Effector CD8-positive, alpha-beta T cell (primary cell): ENCODE measurements around the gene RAB40C.
A peak's percentile ranks its signal among the peaks of the same experiment; 100 is the strongest.

Experiments
- DNase-seq: peaks from one replicate; lab custom pipeline; 2025; lab: John Stamatoyannopoulos, UW

RAB40C gene

GRCh38 chr16:559411-560203 is 30.3 kb upstream of the RAB40C start:
- no peak for DNase-seq

GRCh38 chr16:560204-560700 is 29.6 kb upstream of the RAB40C start, which contains the start of gene PRR35:
Gene PRR35, plus strand, starts transcription at chr16:560394. Its CDS starts 2,901 bp downstream, at chr16:563295.
- no peak for DNase-seq

- no peak for DNase-seq
These were observed 29.0 kb upstream of the RAB40C start for GRCh38 chr16:560701-561412.

- DNase-seq = no peak
These were observed 28.5 kb upstream of the RAB40C start for GRCh38 chr16:561413-561794.

- DNase-seq = no peak
These were observed 27.6 kb upstream of the RAB40C start for GRCh38 chr16:561957-562938.

GRCh38 chr16:563072-563644 is 26.7 kb upstream of the RAB40C start:
- DNase-seq = no peak

- DNase-seq = no peak
These were observed 25.0 kb upstream of the RAB40C start for GRCh38 chr16:564690-565418.

GRCh38 chr16:565419-566330 is 24.2 kb upstream of the RAB40C start:
- DNase-seq = no peak

- DNase-seq = peak; percentile 19
These were observed 23.1 kb upstream of the RAB40C start, which contains the start of gene NHLRC4 for GRCh38 chr16:566475-567372. Gene NHLRC4, plus strand, starts transcription at chr16:567005. Its CDS starts 1,043 bp downstream, at chr16:568048.

- no peak for DNase-seq
These were observed 22.3 kb upstream of the RAB40C start for GRCh38 chr16:567373-568256.

GRCh38 chr16:568401-569258 is 21.2 kb upstream of the RAB40C start:
- no peak for DNase-seq

GRCh38 chr16:569445-570254 is 20.2 kb upstream of the RAB40C start, which contains the start of gene PIGQ:
Gene PIGQ, plus strand, starts transcription at chr16:569968. Its CDS starts 4,107 bp downstream, at chr16:574075.
- DNase-seq = peak; percentile 50

- no peak for DNase-seq
These were observed 16.8 kb upstream of the RAB40C start for GRCh38 chr16:572865-573650.

GRCh38 chr16:574021-574760 is 15.7 kb upstream of the RAB40C start:
- no peak for DNase-seq
